Activated T-helper 1 cell treated with anti-CD3 and anti-CD28 coated beads, Interleukin-12 subunit alpha, Interleukin-12 subunit beta, Interleukin-2, Interleukin-4 antibody, amounts not matched to agents 30 ng/mL and 10 ng/mL and 1 ng/mL, durations not matched to agents 14 hours and 24 hours and 36 hours (primary cell): Measurements from ENCODE around the gene GULP1. TPM values are rescaled to one million over a fixed set of nuclear protein-coding genes. Genes with fewer than 3 reads are reported as not detected.

Experiments used
- DNase-seq: peaks from one replicate; pipeline ENCODE4 v3.0.0; 2021; ENCODE audit warnings: low spot score
- H3K27ac Mint-ChIP-seq: one replicate; pipeline ENCODE4 v1.8.0; 2021; ENCODE audit warnings: mild to moderate bottlenecking, mixed read lengths
- H3K27me3 Mint-ChIP-seq: one replicate; pipeline ENCODE4 v1.8.0; 2022; ENCODE audit warnings: mild to moderate bottlenecking, moderate library complexity, mixed read lengths; ENCODE audit not compliant: insufficient read depth
- H3K36me3 Mint-ChIP-seq: one replicate; pipeline ENCODE4 v1.8.0; 2021; ENCODE audit warnings: low read depth, mixed read lengths
- H3K4me1 Mint-ChIP-seq: one replicate; pipeline ENCODE4 v1.8.0; 2021; ENCODE audit warnings: low read depth, mixed read lengths
- H3K4me3 Mint-ChIP-seq: one replicate; pipeline ENCODE4 v1.8.0; 2021; ENCODE audit warnings: mild to moderate bottlenecking, moderate library complexity, mixed read lengths
- H3K9me3 Mint-ChIP-seq: one replicate; pipeline ENCODE4 v1.8.0; 2021; ENCODE audit warnings: mixed read lengths
- intact Hi-C: fragments of 100-400 bp; cut with micrococcal nuclease; formaldehyde crosslinking; loops from one replicate; pipeline ENCODE4 v1.15.1; 2024
- total RNA-seq: library from RNA; stranded (reverse); gene quantifications from 2 replicates; pipeline ENCODE4 v1.2.3, GENCODE V29; 2022

Gene GULP1
- total RNA-seq, 1 donor from 2014 or later, result not detected

GRCh38 chr2:188318161-188318749, 26.6 kb downstream of the GULP1 start:
- no peak for DNase-seq
- Mint-ChIP-seq H3K36me3 (no peaks in the 10 kb centered on the region), H3K27me3 (no peaks in the 10 kb centered on the region), H3K4me1 (no peaks in the 10 kb centered on the region), H3K9me3 (no peaks in the 10 kb centered on the region), H3K27ac (no peak overlapping the region), H3K4me3 (no peak overlapping the region)
- intact Hi-C loops, result no loop called here

- H3K4me1 Mint-ChIP-seq, result no peaks in the 10 kb centered on the region
Observed at GRCh38 chr2:188319838-188320237, 28.2 kb downstream of the GULP1 start.

GRCh38 chr2:188320861-188321260, 29.2 kb downstream of the GULP1 start:
- H3K27me3 Mint-ChIP-seq, result no peaks in the 10 kb centered on the region
- no peak overlapping the region for H3K27ac Mint-ChIP-seq
- intact Hi-C loops, result no loop called here
- no peaks in the 10 kb centered on the region for H3K4me1 Mint-ChIP-seq
- H3K4me3 Mint-ChIP-seq, result no peak overlapping the region
- no peak for DNase-seq
- H3K9me3 Mint-ChIP-seq, result no peaks in the 10 kb centered on the region
- H3K36me3 Mint-ChIP-seq, result no peaks in the 10 kb centered on the region

More at GRCh38 chr2:188319838-188320237, 28.2 kb downstream of the GULP1 start:
- DNase-seq, result no peak
- intact Hi-C loops, result no loop called here
- Mint-ChIP-seq H3K27me3 (no peaks in the 10 kb centered on the region), H3K9me3 (no peaks in the 10 kb centered on the region), H3K36me3 (no peaks in the 10 kb centered on the region), H3K4me3 (no peak overlapping the region), H3K27ac (no peak overlapping the region)

GRCh38 chr2:188322569-188323551, 31.2 kb downstream of the GULP1 start:
- Mint-ChIP-seq H3K27ac (no peak overlapping the region), H3K4me1 (no peaks in the 10 kb centered on the region), H3K9me3 (no peaks in the 10 kb centered on the region), H3K27me3 (no peaks in the 10 kb centered on the region), H3K4me3 (no peak overlapping the region), H3K36me3 (no peaks in the 10 kb centered on the region)
- no peak for DNase-seq
- intact Hi-C loops, result no loop called here

- no peak overlapping the region for H3K4me3 Mint-ChIP-seq
- H3K27ac Mint-ChIP-seq, result no peak overlapping the region
- no peak for DNase-seq
- H3K9me3 Mint-ChIP-seq, result no peaks in the 10 kb centered on the region
- no peaks in the 10 kb centered on the region for H3K36me3 Mint-ChIP-seq
- no peaks in the 10 kb centered on the region for H3K27me3 Mint-ChIP-seq
- intact Hi-C loops, result no loop called here
- H3K4me1 Mint-ChIP-seq, result no peaks in the 10 kb centered on the region
Observed at GRCh38 chr2:188324067-188324466, 32.4 kb downstream of the GULP1 start.

GRCh38 chr2:188326290-188326668, 34.6 kb downstream of the GULP1 start:
- Mint-ChIP-seq H3K9me3 (no peaks in the 10 kb centered on the region), H3K36me3 (no peaks in the 10 kb centered on the region), H3K4me3 (no peak overlapping the region), H3K4me1 (no peaks in the 10 kb centered on the region), H3K27ac (no peak overlapping the region), H3K27me3 (no peaks in the 10 kb centered on the region)
- no peak for DNase-seq
- intact Hi-C loops, result no loop called here

- no peak overlapping the region for H3K4me3 Mint-ChIP-seq
- intact Hi-C loops, result no loop called here
Observed at GRCh38 chr2:188326669-188327301, 35.1 kb downstream of the GULP1 start.

GRCh38 chr2:188327518-188328213, 36.0 kb downstream of the GULP1 start:
- DNase-seq, result no peak
- no peaks in the 10 kb centered on the region for H3K4me1 Mint-ChIP-seq
- no peaks in the 10 kb centered on the region for H3K36me3 Mint-ChIP-seq
- intact Hi-C loops, result no loop called here
- no peaks in the 10 kb centered on the region for H3K27me3 Mint-ChIP-seq
- H3K4me3 Mint-ChIP-seq, result no peak overlapping the region
- H3K27ac Mint-ChIP-seq, result no peak overlapping the region
- H3K9me3 Mint-ChIP-seq, result no peaks in the 10 kb centered on the region

More at GRCh38 chr2:188326669-188327301, 35.1 kb downstream of the GULP1 start:
- DNase-seq, result no peak
- Mint-ChIP-seq H3K9me3 (no peaks in the 10 kb centered on the region), H3K27me3 (no peaks in the 10 kb centered on the region), H3K27ac (no peak overlapping the region), H3K4me1 (no peaks in the 10 kb centered on the region), H3K36me3 (no peaks in the 10 kb centered on the region)

- Mint-ChIP-seq H3K27ac (no peak overlapping the region), H3K27me3 (no peaks in the 10 kb centered on the region), H3K9me3 (no peaks in the 10 kb centered on the region), H3K36me3 (no peaks in the 10 kb centered on the region), H3K4me1 (no peaks in the 10 kb centered on the region), H3K4me3 (no peak overlapping the region)
- DNase-seq, result no peak
- intact Hi-C loops, result no loop called here
Observed at GRCh38 chr2:188328419-188328818, 36.7 kb downstream of the GULP1 start.

GRCh38 chr2:188330316-188331053, 38.8 kb downstream of the GULP1 start:
- intact Hi-C loops, result no loop called here
- H3K4me3 Mint-ChIP-seq, result no peak overlapping the region
- DNase-seq, result no peak
- no peaks in the 10 kb centered on the region for H3K9me3 Mint-ChIP-seq
- H3K27me3 Mint-ChIP-seq, result no peaks in the 10 kb centered on the region
- no peaks in the 10 kb centered on the region for H3K4me1 Mint-ChIP-seq
- H3K27ac Mint-ChIP-seq, result no peak overlapping the region
- no peaks in the 10 kb centered on the region for H3K36me3 Mint-ChIP-seq

- no peaks in the 10 kb centered on the region for H3K9me3 Mint-ChIP-seq
- no peak for DNase-seq
- no peaks in the 10 kb centered on the region for H3K4me1 Mint-ChIP-seq
- no peaks in the 10 kb centered on the region for H3K36me3 Mint-ChIP-seq
- no peaks in the 10 kb centered on the region for H3K27me3 Mint-ChIP-seq
- H3K27ac Mint-ChIP-seq, result no peak overlapping the region
- no peak overlapping the region for H3K4me3 Mint-ChIP-seq
- intact Hi-C loops, result no loop called here
Observed at GRCh38 chr2:188332619-188333018, 40.9 kb downstream of the GULP1 start.
